GM18520 (cell line): ENCODE results near the gene SPTLC3.
"Not testable (repeated sequence)": the region's sequence is repeated elsewhere in the genome, so short reads cannot be mapped to it uniquely, and the experiment has no call there.

Source experiments
- ATAC-seq: cut with Tn5 transposase; IDR thresholded peaks from one replicate; pipeline ENCODE4 v1.9.1; 2021; ENCODE audit not compliant: unreplicated experiment

SPTLC3 gene

GRCh38 chr20:13008761-13009681 is at the start of gene SPTLC3:
Gene SPTLC3, plus strand, starts transcription at chr20:13008972. Its CDS starts 296 bp downstream, at chr20:13009268.
- ATAC-seq = peak; percentile 16

GRCh38 chr20:12961725-12962124 is 47.0 kb upstream of the SPTLC3 start:
- ATAC-seq = no peak

- ATAC-seq = no peak
These were observed 45.9 kb upstream of the SPTLC3 start for GRCh38 chr20:12962895-12963294.

GRCh38 chr20:12963416-12963815 is 45.4 kb upstream of the SPTLC3 start:
- no peak for ATAC-seq

GRCh38 chr20:12965212-12965869 is 43.4 kb upstream of the SPTLC3 start:
- no peak for ATAC-seq

GRCh38 chr20:12965870-12966251 is 42.9 kb upstream of the SPTLC3 start:
- no peak for ATAC-seq

GRCh38 chr20:12966468-12967085 is 42.2 kb upstream of the SPTLC3 start:
- no peak for ATAC-seq

- no peak for ATAC-seq
These were observed 40.8 kb upstream of the SPTLC3 start for GRCh38 chr20:12967932-12968331.

GRCh38 chr20:12968472-12968871 is 40.3 kb upstream of the SPTLC3 start:
- ATAC-seq = no peak

- ATAC-seq = no peak
These were observed 39.6 kb upstream of the SPTLC3 start for GRCh38 chr20:12969071-12969669.

- no peak for ATAC-seq
These were observed 38.4 kb upstream of the SPTLC3 start for GRCh38 chr20:12970372-12970821.

GRCh38 chr20:12975833-12976608 is 32.8 kb upstream of the SPTLC3 start:
- ATAC-seq = no peak

- ATAC-seq = no peak
These were observed 32.0 kb upstream of the SPTLC3 start for GRCh38 chr20:12976720-12977309.

- ATAC-seq = no peak
These were observed 31.2 kb upstream of the SPTLC3 start for GRCh38 chr20:12977328-12978125.

GRCh38 chr20:12978126-12978394 is 30.7 kb upstream of the SPTLC3 start:
- ATAC-seq = no peak

GRCh38 chr20:12978613-12979495 is 29.9 kb upstream of the SPTLC3 start:
- no peak for ATAC-seq

- ATAC-seq = not testable (repeated sequence)
These were observed 29.1 kb upstream of the SPTLC3 start for GRCh38 chr20:12979713-12980112.

GRCh38 chr20:12982098-12982497 is 26.7 kb upstream of the SPTLC3 start:
- no peak for ATAC-seq
